PFSK-1 (cell line): ENCODE data around the gene RFX4.

Experiments
- FOXP2 ChIP-seq: optimal IDR thresholded peaks from 2 replicates; pipeline ENCODE3; 2011; ENCODE audit warnings: borderline replicate concordance, control low read depth, inconsistent platforms; ENCODE audit not compliant: insufficient read depth; ENCODE audit errors: extremely low read length, extremely low read depth
- POLR2AphosphoS5 ChIP-seq: IDR thresholded peaks from 2 replicates; pipeline ENCODE4 v1.6.1; 2012; ENCODE audit warnings: low read depth, mild to moderate bottlenecking, control low read depth, low read length, moderate library complexity
- SIN3A ChIP-seq: IDR thresholded peaks from 2 replicates; pipeline ENCODE4 v1.6.1; 2012; ENCODE audit warnings: mild to moderate bottlenecking, low read length, moderate library complexity, borderline replicate concordance; ENCODE audit not compliant: insufficient read depth
- TAF1 ChIP-seq: IDR thresholded peaks from 2 replicates; pipeline ENCODE4 v1.6.1; 2012; ENCODE audit warnings: low read length, control low read depth, borderline replicate concordance; ENCODE audit not compliant: insufficient read depth
- TF ChIP-seq, protein P1 (sequence below), 2 experiments: IDR thresholded peaks; 2 replicates each; pipeline versions ENCODE4 v1.6.1 to v1.8.0; 2011 to 2012; ENCODE audit warnings: low read depth in 2 of 2, low read length in 2 of 2, control low read depth in 1 of 2, inconsistent platforms in 1 of 2, mild to moderate bottlenecking in 1 of 2, moderate library complexity in 1 of 2; ENCODE audit not compliant: insufficient read depth in 1 of 2

Gene RFX4

GRCh38 chr12:106719879-106720278 lies 137.1 kb downstream of the RFX4 start:
- TF ChIP-seq TAF1 = no peak
- TF ChIP-seq FOXP2 = no peak
- TF ChIP-seq SIN3A = no peak
- no peak for TF ChIP-seq POLR2AphosphoS5
- TF ChIP-seq, protein P1, sequence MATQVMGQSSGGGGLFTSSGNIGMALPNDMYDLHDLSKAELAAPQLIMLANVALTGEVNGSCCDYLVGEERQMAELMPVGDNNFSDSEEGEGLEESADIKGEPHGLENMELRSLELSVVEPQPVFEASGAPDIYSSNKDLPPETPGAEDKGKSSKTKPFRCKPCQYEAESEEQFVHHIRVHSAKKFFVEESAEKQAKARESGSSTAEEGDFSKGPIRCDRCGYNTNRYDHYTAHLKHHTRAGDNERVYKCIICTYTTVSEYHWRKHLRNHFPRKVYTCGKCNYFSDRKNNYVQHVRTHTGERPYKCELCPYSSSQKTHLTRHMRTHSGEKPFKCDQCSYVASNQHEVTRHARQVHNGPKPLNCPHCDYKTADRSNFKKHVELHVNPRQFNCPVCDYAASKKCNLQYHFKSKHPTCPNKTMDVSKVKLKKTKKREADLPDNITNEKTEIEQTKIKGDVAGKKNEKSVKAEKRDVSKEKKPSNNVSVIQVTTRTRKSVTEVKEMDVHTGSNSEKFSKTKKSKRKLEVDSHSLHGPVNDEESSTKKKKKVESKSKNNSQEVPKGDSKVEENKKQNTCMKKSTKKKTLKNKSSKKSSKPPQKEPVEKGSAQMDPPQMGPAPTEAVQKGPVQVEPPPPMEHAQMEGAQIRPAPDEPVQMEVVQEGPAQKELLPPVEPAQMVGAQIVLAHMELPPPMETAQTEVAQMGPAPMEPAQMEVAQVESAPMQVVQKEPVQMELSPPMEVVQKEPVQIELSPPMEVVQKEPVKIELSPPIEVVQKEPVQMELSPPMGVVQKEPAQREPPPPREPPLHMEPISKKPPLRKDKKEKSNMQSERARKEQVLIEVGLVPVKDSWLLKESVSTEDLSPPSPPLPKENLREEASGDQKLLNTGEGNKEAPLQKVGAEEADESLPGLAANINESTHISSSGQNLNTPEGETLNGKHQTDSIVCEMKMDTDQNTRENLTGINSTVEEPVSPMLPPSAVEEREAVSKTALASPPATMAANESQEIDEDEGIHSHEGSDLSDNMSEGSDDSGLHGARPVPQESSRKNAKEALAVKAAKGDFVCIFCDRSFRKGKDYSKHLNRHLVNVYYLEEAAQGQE (IDR thresholded peaks at IDR 0.05; ENCODE audit: insufficient read depth in 1 of 2, low read depth in 2 of 2, low read length in 2 of 2) = no peak

DNA sequence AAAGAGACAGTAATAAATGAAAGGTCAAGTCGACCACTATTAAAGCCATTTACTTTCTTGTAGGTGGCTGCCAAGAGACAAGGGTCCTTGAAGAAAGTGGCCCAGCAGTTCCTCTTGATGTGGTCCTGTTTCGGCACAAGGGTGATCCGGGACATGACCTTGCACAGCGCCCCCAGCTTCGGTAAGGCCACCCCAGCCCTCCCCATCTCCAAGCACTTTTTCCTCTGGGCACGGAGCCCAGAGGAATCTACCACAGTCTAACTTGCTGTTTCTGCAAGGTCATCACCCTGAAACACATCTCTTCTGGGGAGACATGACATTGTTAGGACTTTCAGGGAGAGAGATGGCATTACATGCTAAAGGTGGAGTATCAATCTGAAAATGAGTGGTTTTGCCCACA lies 137.9 kb downstream of the RFX4 start:
- TF ChIP-seq POLR2AphosphoS5 (no peak), SIN3A (no peak), TAF1 (no peak), FOXP2 (no peak)
- TF ChIP-seq, protein P1 (IDR thresholded peaks at IDR 0.05; ENCODE audit: insufficient read depth in 1 of 2, low read depth in 2 of 2, low read length in 2 of 2) = no peak

- TF ChIP-seq SIN3A = no peak
- TF ChIP-seq FOXP2 = no peak
- TF ChIP-seq POLR2AphosphoS5 = no peak
- TF ChIP-seq TAF1 = no peak
- TF ChIP-seq, protein P1 (IDR thresholded peaks at IDR 0.05; ENCODE audit: insufficient read depth in 1 of 2, low read depth in 2 of 2, low read length in 2 of 2) = no peak
These were observed 139.1 kb downstream of the RFX4 start for GRCh38 chr12:106721915-106722314.

DNA sequence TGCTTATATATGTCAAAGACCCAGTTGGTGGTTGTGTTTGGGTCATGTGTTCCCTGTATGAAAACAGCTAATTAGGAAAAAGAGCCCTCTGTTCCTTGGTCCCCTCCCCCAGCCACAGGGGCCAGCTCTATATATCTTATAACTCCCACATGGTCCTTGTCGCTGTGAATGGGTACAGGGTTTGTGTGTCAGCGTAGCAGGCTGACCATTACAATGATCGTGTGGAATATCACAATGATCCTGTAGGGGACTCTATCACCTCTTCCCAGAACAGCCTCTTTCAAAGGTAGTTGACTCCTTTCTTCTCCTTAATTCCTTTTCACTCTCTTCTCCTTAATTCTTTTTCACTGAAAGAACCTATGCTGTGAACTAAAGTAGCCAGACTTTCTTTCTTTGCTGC lies 140.0 kb downstream of the RFX4 start:
- TF ChIP-seq POLR2AphosphoS5 (no peak), SIN3A (no peak)

DNA sequence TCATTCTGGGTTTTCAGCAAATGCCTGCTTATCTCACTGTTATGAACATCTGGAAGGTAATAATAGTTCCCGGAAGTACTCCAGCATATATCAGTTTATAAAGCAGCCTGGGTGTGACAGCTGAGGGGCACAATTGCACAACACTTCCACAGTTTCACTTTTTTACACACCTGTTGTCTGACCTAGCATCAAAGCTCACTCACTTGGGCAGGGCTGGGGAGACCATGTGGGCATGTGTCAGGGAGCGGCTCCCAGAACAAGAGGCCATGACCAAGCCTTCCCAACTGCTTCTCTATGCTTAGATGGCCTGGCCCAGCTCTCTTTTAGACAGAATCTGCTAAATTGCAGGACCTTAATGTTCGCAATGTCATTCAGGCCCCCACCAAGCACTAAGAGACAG lies 140.6 kb downstream of the RFX4 start:
- TF ChIP-seq, protein P1 (IDR thresholded peaks at IDR 0.05; ENCODE audit: insufficient read depth in 1 of 2, low read depth in 2 of 2, low read length in 2 of 2) = no peak
- TF ChIP-seq SIN3A (no peak), FOXP2 (no peak), TAF1 (no peak), POLR2AphosphoS5 (no peak)
